B cell (primary cell): ENCODE data around the gene MAP2K1. TPM values are rescaled to one million over a fixed set of nuclear protein-coding genes. Genes with fewer than 3 reads are reported as not detected.
A peak's percentile ranks its signal among the peaks of the same experiment; 100 is the strongest.

Experiments used
- ATAC-seq: fragments of 200-7000 bp; cut with Tn5 transposase; one replicate; pipeline ENCODE4 v1.10.0; 2021; ENCODE audit warnings: low read depth, mild to moderate bottlenecking, moderate number of reproducible peaks, moderate library complexity
- CTCF ChIA-PET: fragments of 350-600 bp; sonication (Branson Sonifier 250); formaldehyde crosslinking; loops from one replicate; lab custom pipeline; 2021; ENCODE audit warnings: antibody characterized with exemption, inconsistent platforms; lab: Charles Lee
- POLR2A ChIA-PET: fragments of 350-600 bp; sonication (Branson Sonifier 250); formaldehyde crosslinking; loops from one replicate; lab custom pipeline; 2021; ENCODE audit warnings: antibody characterized with exemption; lab: Charles Lee
- DNase-seq: peaks from one replicate; pipeline ENCODE4 v3.0.0; 2013
- H2AFZ ChIP-seq: 2 replicates; pipeline ENCODE4 v1.6.1; 2012; ENCODE audit warnings: mild to moderate bottlenecking, low read depth, low read length; ENCODE audit not compliant: insufficient read depth, poor library complexity, severe bottlenecking
- H3K27ac ChIP-seq, 2 donors: 1 replicate in 1 of 2; 2 replicates in 1 of 2; pipeline ENCODE4 v1.5.1; 2012 to 2013; ENCODE audit warnings: low read length in 2 of 2, mild to moderate bottlenecking in 2 of 2, moderate library complexity in 1 of 2
- H3K27me3 ChIP-seq, 4 experiments: fragments of 200-600 bp in 1 of 4; sonication (generic) in 1 of 4; replicated peaks in 1 of 4; 1 replicate in 2 of 4; 2 replicates in 2 of 4; pipeline versions ENCODE4 v1.6.1 to v1.7.0; 2013 to 2016; ENCODE audit warnings: low read length in 3 of 4, mild to moderate bottlenecking in 2 of 4, mixed read lengths in 1 of 4, moderate library complexity in 1 of 4; ENCODE audit not compliant: insufficient read depth in 4 of 4, control insufficient read depth in 3 of 4; ENCODE audit errors: control extremely low read depth in 1 of 4
- H3K36me3 ChIP-seq, 2 experiments: replicated peaks in 1 of 2; 1 replicate in 1 of 2; 2 replicates in 1 of 2; pipeline versions ENCODE4 v1.6.1 to v1.7.1; 2013; ENCODE audit warnings: low read length in 1 of 2; ENCODE audit not compliant: insufficient read depth in 2 of 2, control insufficient read depth in 1 of 2; ENCODE audit errors: control extremely low read depth in 1 of 2, extremely low read depth in 1 of 2
- H3K4me1 ChIP-seq, 2 donors: fragments of 200-600 bp in 1 of 2; sonication (generic) in 1 of 2; 1 replicate in 1 of 2; 2 replicates in 1 of 2; pipeline versions ENCODE4 v1.5.1 to v1.6.1; 2013 to 2017; ENCODE audit warnings: low read length in 2 of 2; ENCODE audit not compliant: control insufficient read depth in 2 of 2, insufficient read depth in 2 of 2
- H3K4me2 ChIP-seq: replicated peaks from 2 replicates; pipeline ENCODE3; 2012; ENCODE audit warnings: mild to moderate bottlenecking, low read depth, low read length; ENCODE audit not compliant: poor library complexity, severe bottlenecking
- H3K4me3 ChIP-seq, 5 experiments: fragments of 200-600 bp in 1 of 5; sonication (generic) in 1 of 5; 1 replicate in 3 of 5; 2 replicates in 2 of 5; pipeline versions ENCODE4 v1.5.1 to v1.7.0; 2011 to 2016; ENCODE audit warnings: low read length in 4 of 5, mild to moderate bottlenecking in 4 of 5, low read depth in 2 of 5, control low read depth in 1 of 5, moderate library complexity in 1 of 5; ENCODE audit not compliant: insufficient read depth in 1 of 5; ENCODE audit errors: control extremely low read depth in 1 of 5, extremely low read depth in 1 of 5
- H3K79me2 ChIP-seq: fragments of 200-600 bp; sonication (generic); one replicate; pipeline ENCODE4 v1.6.0; 2016; ENCODE audit warnings: low read length; ENCODE audit not compliant: control insufficient read depth, insufficient read depth
- H3K9ac ChIP-seq: fragments of 200-600 bp; sonication (generic); 2 replicates; pipeline ENCODE4 v1.6.1; 2017; ENCODE audit warnings: mild to moderate bottlenecking, low read length, moderate library complexity
- H3K9me3 ChIP-seq, 3 donors: one replicate each; pipeline versions ENCODE4 v1.6.1 to v1.7.1; 2013; ENCODE audit warnings: low read length in 2 of 3; ENCODE audit not compliant: control insufficient read depth in 2 of 3, insufficient read depth in 1 of 3; ENCODE audit errors: control extremely low read depth in 1 of 3
- H4K20me1 ChIP-seq: 2 replicates; pipeline ENCODE4 v1.6.0; 2012; ENCODE audit warnings: mild to moderate bottlenecking, low read length; ENCODE audit not compliant: insufficient read depth, control insufficient read depth, poor library complexity, severe bottlenecking
- H3K27ac Mint-ChIP-seq: one replicate; pipeline ENCODE4 v1.8.0; 2021; ENCODE audit warnings: mixed read lengths
- H3K27me3 Mint-ChIP-seq: one replicate; pipeline ENCODE4 v1.8.0; 2021; ENCODE audit warnings: mixed read lengths
- H3K4me1 Mint-ChIP-seq: one replicate; pipeline ENCODE4 v1.8.0; 2021; ENCODE audit warnings: mixed read lengths
- H3K4me3 Mint-ChIP-seq: one replicate; pipeline ENCODE4 v1.8.0; 2021; ENCODE audit warnings: mixed read lengths
- H3K9me3 Mint-ChIP-seq: one replicate; pipeline ENCODE4 v1.8.0; 2022; ENCODE audit warnings: mixed read lengths; ENCODE audit not compliant: insufficient read depth
- EZH2 ChIP-seq: IDR thresholded peaks from 2 replicates; pipeline ENCODE4 v1.6.1; 2012; ENCODE audit warnings: borderline replicate concordance, low read depth, mild to moderate bottlenecking, moderate library complexity, low read length; ENCODE audit not compliant: insufficient read depth, poor library complexity, severe bottlenecking
- WGBS: methylation state at CpG from one replicate; pipeline ENCODE4 v1.1.5; 2013; ENCODE audit warnings: missing lambda C conversion rate; ENCODE audit not compliant: insufficient coverage; 5-methylcytosine and 5-hydroxymethylcytosine counted together
- intact Hi-C: fragments of 100-400 bp; cut with micrococcal nuclease; formaldehyde crosslinking; loops from one replicate; pipeline ENCODE4 v1.10.0; 2022
- polyA plus RNA-seq: library from polyadenylated mRNA; depleted of rRNA; stranded (reverse); fragments of >200 nt; gene quantifications from 2 replicates; pipeline ENCODE4 v1.2.3, GENCODE V29; 2012
- total RNA-seq, 2 donors: library from RNA; stranded (reverse); fragments of 120-200 nt in 1 of 2; gene quantifications; 1 replicate in 1 of 2; 2 replicates in 1 of 2; pipeline versions ENCODE4 v1.2.3 to v1.2.4, GENCODE V29; 2013 to 2022
- TF ChIP-seq, protein P1 (sequence below): fragments of 200-600 bp; IDR thresholded peaks from one replicate; pipeline ENCODE4 v1.8.0; 2022; ENCODE audit warnings: antibody characterized with exemption, mild to moderate bottlenecking

The MAP2K1 gene
- total and polyA plus RNA-seq, 2 donors (not counting 1 experiment from before 2014, with no cell fraction given), result 21.6 to 52.3 TPM

- TF ChIP-seq EZH2, result no peak
- TF ChIP-seq, protein P1, sequence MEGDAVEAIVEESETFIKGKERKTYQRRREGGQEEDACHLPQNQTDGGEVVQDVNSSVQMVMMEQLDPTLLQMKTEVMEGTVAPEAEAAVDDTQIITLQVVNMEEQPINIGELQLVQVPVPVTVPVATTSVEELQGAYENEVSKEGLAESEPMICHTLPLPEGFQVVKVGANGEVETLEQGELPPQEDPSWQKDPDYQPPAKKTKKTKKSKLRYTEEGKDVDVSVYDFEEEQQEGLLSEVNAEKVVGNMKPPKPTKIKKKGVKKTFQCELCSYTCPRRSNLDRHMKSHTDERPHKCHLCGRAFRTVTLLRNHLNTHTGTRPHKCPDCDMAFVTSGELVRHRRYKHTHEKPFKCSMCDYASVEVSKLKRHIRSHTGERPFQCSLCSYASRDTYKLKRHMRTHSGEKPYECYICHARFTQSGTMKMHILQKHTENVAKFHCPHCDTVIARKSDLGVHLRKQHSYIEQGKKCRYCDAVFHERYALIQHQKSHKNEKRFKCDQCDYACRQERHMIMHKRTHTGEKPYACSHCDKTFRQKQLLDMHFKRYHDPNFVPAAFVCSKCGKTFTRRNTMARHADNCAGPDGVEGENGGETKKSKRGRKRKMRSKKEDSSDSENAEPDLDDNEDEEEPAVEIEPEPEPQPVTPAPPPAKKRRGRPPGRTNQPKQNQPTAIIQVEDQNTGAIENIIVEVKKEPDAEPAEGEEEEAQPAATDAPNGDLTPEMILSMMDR, result no peak
- Mint-ChIP-seq H3K4me3 (no peak overlapping the region), H3K9me3 (no peaks in the 10 kb centered on the region), H3K4me1 (peaks cover 70% of the 10 kb centered on the region), H3K27ac (no peak overlapping the region), H3K27me3 (no peaks in the 10 kb centered on the region)
- ChIA-PET CTCF (interaction anchor here (0.7 to 2.8 kb wide), 3 partner anchors 9 to 94 kb away, joined by 3 to 20 read pairs (median 13); partner anchors contain the start of gene SNAPC5), POLR2A (no interaction called here)
- H3K36me3 ChIP-seq, result peaks cover 0 to 3% of the 10 kb centered on the region in 2 experiments
- peaks cover 99% of the 10 kb centered on the region for H3K79me2 ChIP-seq
- WGBS, result 96% methylated on average over 3 of the region's 8 CpGs
- H3K4me1 ChIP-seq, result peaks cover 36 to 46% of the 10 kb centered on the region in 2 donors
- DNase-seq (no peak), ATAC-seq (no peak)
- H3K27ac ChIP-seq, result no peak overlapping the region
- intact Hi-C loops, result loop anchor here (10.0 kb wide), 1 partner anchor 51 kb away; no protein-coding TSS in a partner anchor
- peak overlapping the region; percentile 48 for H3K4me2 ChIP-seq
- H3K27me3 ChIP-seq, result no peaks in the 10 kb centered on the region
- no peak overlapping the region for H3K4me3 ChIP-seq
- H4K20me1 ChIP-seq, result peaks cover 93% of the 10 kb centered on the region
- H2AFZ ChIP-seq, result no peak overlapping the region
- H3K9ac ChIP-seq, result no peak overlapping the region
- H3K9me3 ChIP-seq, result no peaks in the 10 kb centered on the region
These were observed 17.4 kb downstream of the MAP2K1 start for GRCh38 chr15:66404122-66404521.

DNA sequence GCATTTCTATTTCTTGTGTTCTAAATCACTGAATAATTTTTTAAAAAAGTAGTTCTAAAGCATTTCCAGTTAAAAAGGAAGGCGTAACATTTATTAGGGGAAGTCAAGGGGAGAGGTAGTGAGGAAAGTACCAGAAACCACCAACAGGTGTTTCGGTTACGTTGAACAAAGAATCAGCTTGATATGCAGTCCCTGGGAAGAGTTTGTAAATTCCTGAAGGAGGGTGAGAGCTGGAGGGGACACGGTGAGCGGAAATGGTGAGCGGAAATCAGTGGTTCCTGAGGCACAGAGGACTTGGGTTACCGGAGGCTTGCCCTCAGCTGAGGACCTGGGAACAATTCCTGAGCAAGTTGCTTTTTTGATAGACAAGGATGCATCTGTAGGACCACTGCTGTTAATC lies 17.8 kb downstream of the MAP2K1 start:
- H3K9ac ChIP-seq, result no peak overlapping the region
- H3K79me2 ChIP-seq, result peaks cover 99% of the 10 kb centered on the region
- Mint-ChIP-seq H3K4me1 (peaks cover 74% of the 10 kb centered on the region), H3K4me3 (peak overlapping the region; percentile 72), H3K9me3 (no peaks in the 10 kb centered on the region), H3K27ac (peak overlapping the region; percentile 12), H3K27me3 (no peaks in the 10 kb centered on the region)
- H3K4me1 ChIP-seq, result peaks cover 36 to 49% of the 10 kb centered on the region in 2 donors
- ChIA-PET POLR2A (no interaction called here), CTCF (interaction anchor here (0.7 to 2.8 kb wide), 3 partner anchors 9 to 93 kb away, joined by 3 to 20 read pairs (median 13); partner anchors contain the start of gene SNAPC5)
- no peaks in the 10 kb centered on the region for H3K27me3 ChIP-seq
- no peak overlapping the region for H3K4me3 ChIP-seq
- 24% methylated on average over 7 of the region's 7 CpGs for WGBS
- no peak overlapping the region for H3K27ac ChIP-seq
- ATAC-seq (no peak), DNase-seq (peak; percentile 29)
- peak overlapping the region; percentile 48 for H3K4me2 ChIP-seq
- H3K9me3 ChIP-seq, result no peaks in the 10 kb centered on the region
- intact Hi-C loops, result loop anchor here (10.0 kb wide), 1 partner anchor 50 kb away; no protein-coding TSS in a partner anchor
- H2AFZ ChIP-seq, result no peak overlapping the region
- H4K20me1 ChIP-seq, result peaks cover 93% of the 10 kb centered on the region
- TF ChIP-seq, protein P1, result peak; percentile 39
- no peak for TF ChIP-seq EZH2
- H3K36me3 ChIP-seq, result peaks cover 0 to 3% of the 10 kb centered on the region in 2 experiments
